HG03571 (cell line): ENCODE measurements around the gene SYT6.

Source experiments
- ATAC-seq: cut with Tn5 transposase; IDR thresholded peaks from one replicate; pipeline ENCODE4 v1.9.1; 2021; ENCODE audit not compliant: unreplicated experiment

The SYT6 gene

GRCh38 chr1:114153261-114154145 is at the start of gene SYT6:
Gene SYT6, minus strand, starts transcription at chr1:114153869. Its CDS starts 97 bp downstream, at chr1:114153772.
- ATAC-seq = no peak

- ATAC-seq = no peak
These were observed 47.8 kb upstream of the SYT6 start for GRCh38 chr1:114201486-114201885.

GRCh38 chr1:114199017-114199594 is 45.4 kb upstream of the SYT6 start:
- no peak for ATAC-seq

- no peak for ATAC-seq
These were observed 43.6 kb upstream of the SYT6 start for GRCh38 chr1:114196992-114197907.

- ATAC-seq = no peak
These were observed 42.1 kb upstream of the SYT6 start for GRCh38 chr1:114195819-114196218.

GRCh38 chr1:114192328-114192727 is 38.7 kb upstream of the SYT6 start:
- no peak for ATAC-seq

- ATAC-seq = no peak
These were observed 35.7 kb upstream of the SYT6 start for GRCh38 chr1:114189398-114189797.

- ATAC-seq = no peak
These were observed 27.7 kb upstream of the SYT6 start for GRCh38 chr1:114181356-114181755.

GRCh38 chr1:114180742-114181141 is 27.1 kb upstream of the SYT6 start:
- no peak for ATAC-seq

GRCh38 chr1:114178936-114179335 is 25.3 kb upstream of the SYT6 start:
- ATAC-seq = no peak

GRCh38 chr1:114177282-114177681 is 23.6 kb upstream of the SYT6 start:
- ATAC-seq = no peak

- no peak for ATAC-seq
These were observed 22.7 kb upstream of the SYT6 start for GRCh38 chr1:114176366-114176765.

GRCh38 chr1:114173680-114174079 is 20.0 kb upstream of the SYT6 start:
- no peak for ATAC-seq

GRCh38 chr1:114169509-114169908 is 15.8 kb upstream of the SYT6 start:
- no peak for ATAC-seq

GRCh38 chr1:114167226-114167625 is 13.6 kb upstream of the SYT6 start:
- ATAC-seq = no peak

GRCh38 chr1:114164840-114165543 is 11.3 kb upstream of the SYT6 start:
- ATAC-seq = no peak

GRCh38 chr1:114159941-114160340 is 6.3 kb upstream of the SYT6 start:
- ATAC-seq = no peak

GRCh38 chr1:114157275-114157660 is 3.6 kb upstream of the SYT6 start:
- no peak for ATAC-seq

GRCh38 chr1:114156538-114157274 is 3.0 kb upstream of the SYT6 start:
- no peak for ATAC-seq

- no peak for ATAC-seq
These were observed 2.0 kb upstream of the SYT6 start for GRCh38 chr1:114155706-114156105.
